ENCODE results near the gene PIP5K1B.

DNA sequence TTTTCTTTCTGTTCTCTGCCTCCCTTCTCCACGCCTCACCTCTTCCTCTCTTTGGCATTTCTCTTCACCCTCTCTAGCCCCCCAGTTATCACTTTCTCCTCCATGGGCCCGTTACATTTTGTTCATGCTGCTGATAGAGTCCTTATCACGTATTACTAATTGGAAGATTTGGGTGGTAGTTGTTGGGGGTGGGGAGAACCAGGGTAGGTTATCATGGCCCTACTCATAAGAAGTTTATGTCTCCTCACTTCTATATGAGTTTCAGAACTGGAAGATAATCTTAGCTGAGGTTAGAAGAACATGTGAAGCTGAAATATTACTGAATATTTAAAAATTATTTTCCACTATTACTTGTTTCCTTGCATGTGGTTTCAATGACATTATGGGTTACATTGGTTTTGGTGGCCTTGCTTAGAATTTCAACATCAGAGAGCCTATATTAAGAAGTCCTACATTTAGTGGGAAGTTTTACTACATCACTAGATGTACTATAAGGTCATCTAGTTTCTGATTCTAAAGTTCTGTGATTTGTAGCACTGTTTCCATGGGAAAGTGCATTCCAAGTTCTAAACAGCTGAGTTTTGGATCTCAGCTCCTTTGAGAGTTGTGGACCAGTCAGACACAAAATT, 36.8 kb downstream of the PIP5K1B start:
- TF ChIP-seq, protein P1, sequence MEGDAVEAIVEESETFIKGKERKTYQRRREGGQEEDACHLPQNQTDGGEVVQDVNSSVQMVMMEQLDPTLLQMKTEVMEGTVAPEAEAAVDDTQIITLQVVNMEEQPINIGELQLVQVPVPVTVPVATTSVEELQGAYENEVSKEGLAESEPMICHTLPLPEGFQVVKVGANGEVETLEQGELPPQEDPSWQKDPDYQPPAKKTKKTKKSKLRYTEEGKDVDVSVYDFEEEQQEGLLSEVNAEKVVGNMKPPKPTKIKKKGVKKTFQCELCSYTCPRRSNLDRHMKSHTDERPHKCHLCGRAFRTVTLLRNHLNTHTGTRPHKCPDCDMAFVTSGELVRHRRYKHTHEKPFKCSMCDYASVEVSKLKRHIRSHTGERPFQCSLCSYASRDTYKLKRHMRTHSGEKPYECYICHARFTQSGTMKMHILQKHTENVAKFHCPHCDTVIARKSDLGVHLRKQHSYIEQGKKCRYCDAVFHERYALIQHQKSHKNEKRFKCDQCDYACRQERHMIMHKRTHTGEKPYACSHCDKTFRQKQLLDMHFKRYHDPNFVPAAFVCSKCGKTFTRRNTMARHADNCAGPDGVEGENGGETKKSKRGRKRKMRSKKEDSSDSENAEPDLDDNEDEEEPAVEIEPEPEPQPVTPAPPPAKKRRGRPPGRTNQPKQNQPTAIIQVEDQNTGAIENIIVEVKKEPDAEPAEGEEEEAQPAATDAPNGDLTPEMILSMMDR (conservative IDR thresholded peaks at IDR 0.05; ENCODE audit: low read depth, low read length): no peak
- TF ChIP-seq EZH2phosphoT487 (IDR thresholded peaks at IDR 0.05; ENCODE audit: borderline replicate concordance, low read length) (no peak), EZH2 (IDR thresholded peaks at IDR 0.05; ENCODE audit: low read length, unreplicated experiment) (no peak)

All from PC-3 (cell line).